Suprapubic skin (tissue), 3 donors: ENCODE data around the gene LYPD6B.

Source experiments
- POLR2A ChIP-seq, 2 donors: fragments of 450-650 bp; IDR thresholded peaks; one replicate each; pipeline ENCODE4 v1.6.1; 2017; ENCODE audit warnings: antibody characterized with exemption in 2 of 2, mild to moderate bottlenecking in 2 of 2, moderate library complexity in 2 of 2
- TF ChIP-seq, protein P1 (sequence below), 2 donors: fragments of 200-600 bp in 1 of 2; fragments of 450-650 bp in 1 of 2; sonication (generic) in 1 of 2; IDR thresholded peaks; one replicate each; pipeline ENCODE4 v1.5.1; 2016 to 2019; ENCODE audit warnings: antibody characterized with exemption in 2 of 2, mild to moderate bottlenecking in 1 of 2, moderate library complexity in 1 of 2

DNA sequence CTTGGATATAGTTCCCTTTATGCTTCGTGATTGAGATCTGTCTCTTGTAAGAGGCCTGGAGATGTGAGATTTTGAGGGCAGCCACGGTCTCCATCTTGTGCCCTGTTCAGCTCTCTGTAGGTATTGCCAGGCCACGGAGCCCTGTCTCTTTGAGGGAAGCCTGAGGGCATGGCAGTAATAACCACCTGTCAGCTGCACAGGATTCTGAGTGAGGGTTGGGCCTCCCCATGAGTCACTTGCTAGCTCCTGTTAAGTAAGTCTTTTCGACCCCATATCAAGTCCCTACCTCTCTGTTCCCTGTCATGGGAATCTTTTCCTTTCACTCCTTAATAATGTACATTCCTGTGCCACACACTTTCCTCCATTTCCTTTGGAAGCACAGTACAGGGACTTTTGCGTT is 20.4 kb downstream of the LYPD6B start:
- TF ChIP-seq, protein P1, sequence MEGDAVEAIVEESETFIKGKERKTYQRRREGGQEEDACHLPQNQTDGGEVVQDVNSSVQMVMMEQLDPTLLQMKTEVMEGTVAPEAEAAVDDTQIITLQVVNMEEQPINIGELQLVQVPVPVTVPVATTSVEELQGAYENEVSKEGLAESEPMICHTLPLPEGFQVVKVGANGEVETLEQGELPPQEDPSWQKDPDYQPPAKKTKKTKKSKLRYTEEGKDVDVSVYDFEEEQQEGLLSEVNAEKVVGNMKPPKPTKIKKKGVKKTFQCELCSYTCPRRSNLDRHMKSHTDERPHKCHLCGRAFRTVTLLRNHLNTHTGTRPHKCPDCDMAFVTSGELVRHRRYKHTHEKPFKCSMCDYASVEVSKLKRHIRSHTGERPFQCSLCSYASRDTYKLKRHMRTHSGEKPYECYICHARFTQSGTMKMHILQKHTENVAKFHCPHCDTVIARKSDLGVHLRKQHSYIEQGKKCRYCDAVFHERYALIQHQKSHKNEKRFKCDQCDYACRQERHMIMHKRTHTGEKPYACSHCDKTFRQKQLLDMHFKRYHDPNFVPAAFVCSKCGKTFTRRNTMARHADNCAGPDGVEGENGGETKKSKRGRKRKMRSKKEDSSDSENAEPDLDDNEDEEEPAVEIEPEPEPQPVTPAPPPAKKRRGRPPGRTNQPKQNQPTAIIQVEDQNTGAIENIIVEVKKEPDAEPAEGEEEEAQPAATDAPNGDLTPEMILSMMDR (IDR thresholded peaks at IDR 0.05) = no peak
- TF ChIP-seq POLR2A (IDR thresholded peaks at IDR 0.05) = no peak
